H1 (cell line): Measurements from ENCODE around the gene ABCD4. TPM values are rescaled to one million over a fixed set of nuclear protein-coding genes. Genes with fewer than 3 reads are reported as not detected.

Source experiments
- CTCF ChIA-PET: fragments of 300-600 bp; sonication (Branson Sonifier 250); formaldehyde crosslinking; loops from one replicate; lab custom pipeline; 2021; ENCODE audit not compliant: partially characterized antibody; lab: Charles Lee
- POLR2A ChIA-PET: fragments of 300-600 bp; sonication (Branson Sonifier 250); formaldehyde crosslinking; loops from one replicate; lab custom pipeline; 2021; ENCODE audit warnings: inconsistent platforms; ENCODE audit not compliant: partially characterized antibody; lab: Charles Lee
- DNase-seq, 2 experiments: peaks; one replicate each; pipeline versions ENCODE4 v3.0.0 to v3.0.0-alpha.2; 2010 to 2022; ENCODE audit warnings: low spot score in 2 of 2, low read depth in 1 of 2, mixed read lengths in 1 of 2
- FAIRE-seq: peaks from 2 replicates; lab custom pipeline; 2011; peaks lifted over from hg19 to GRCh38; lab: Jason Lieb, UNC
- H2AFZ ChIP-seq: 2 replicates; pipeline ENCODE4 v1.8.1; 2012; ENCODE audit warnings: low read length, inconsistent platforms
- H2AK5ac ChIP-seq: 2 replicates; pipeline ENCODE4 v1.6.1; 2013; ENCODE audit warnings: low read depth, low read length
- H2BK120ac ChIP-seq: replicated peaks from 2 replicates; pipeline ENCODE3; 2013; ENCODE audit warnings: low read depth, low read length, inconsistent platforms
- H2BK12ac ChIP-seq: 2 replicates; pipeline ENCODE4 v1.6.1; 2013; ENCODE audit warnings: low read depth, low read length
- H2BK15ac ChIP-seq: 2 replicates; pipeline ENCODE4 v1.6.1; 2013; ENCODE audit warnings: low read length
- H2BK20ac ChIP-seq: 2 replicates; pipeline ENCODE4 v1.6.1; 2013; ENCODE audit warnings: low read length
- H2BK5ac ChIP-seq: 2 replicates; pipeline ENCODE4 v1.6.1; 2013; ENCODE audit warnings: low read depth, low read length
- H3K14ac ChIP-seq: 2 replicates; pipeline ENCODE4 v1.6.1; 2013; ENCODE audit warnings: inconsistent platforms; ENCODE audit not compliant: insufficient read length
- H3K18ac ChIP-seq: 2 replicates; pipeline ENCODE4 v1.6.1; 2013; ENCODE audit warnings: low read length; ENCODE audit errors: extremely low read depth
- H3K23ac ChIP-seq: 2 replicates; pipeline ENCODE4 v1.6.1; 2013; ENCODE audit warnings: inconsistent platforms; ENCODE audit not compliant: insufficient read length
- H3K23me2 ChIP-seq: 2 replicates; pipeline ENCODE4 v1.6.1; 2013; ENCODE audit warnings: low read depth, low read length
- H3K27ac ChIP-seq: 2 replicates; pipeline ENCODE4 v1.6.1; 2011; ENCODE audit warnings: low read depth, low read length, inconsistent platforms
- H3K27me3 ChIP-seq, 4 experiments: replicated peaks in 1 of 4; 1 replicate in 1 of 4; 2 replicates in 3 of 4; pipeline versions ENCODE4 v1.6.1 to v1.8.1; 2011 to 2013; ENCODE audit warnings: low read length in 3 of 4, mild to moderate bottlenecking in 3 of 4, inconsistent platforms in 2 of 4, mixed read lengths in 2 of 4, moderate library complexity in 1 of 4; ENCODE audit not compliant: control insufficient read depth in 3 of 4, insufficient read depth in 3 of 4; ENCODE audit errors: extremely low read depth in 1 of 4
- H3K36me3 ChIP-seq, 4 experiments: 2 replicates each; pipeline versions ENCODE4 v1.6.1 to v1.8.1; 2011 to 2013; ENCODE audit warnings: mild to moderate bottlenecking in 4 of 4, low read length in 3 of 4, moderate library complexity in 2 of 4, control low read depth in 1 of 4, inconsistent platforms in 1 of 4; ENCODE audit not compliant: insufficient read depth in 4 of 4, control insufficient read depth in 2 of 4
- H3K4ac ChIP-seq: replicated peaks from 2 replicates; pipeline ENCODE3; 2013; ENCODE audit warnings: low read length, low read depth, mixed read lengths, inconsistent platforms; ENCODE audit not compliant: insufficient read length
- H3K4me1 ChIP-seq, 4 experiments: replicated peaks in 1 of 4; 1 replicate in 1 of 4; 2 replicates in 3 of 4; pipeline versions ENCODE4 v1.6.1 to v1.8.1; 2011 to 2013; ENCODE audit warnings: low read length in 3 of 4, inconsistent platforms in 2 of 4, mixed read lengths in 1 of 4; ENCODE audit not compliant: insufficient read depth in 4 of 4, control insufficient read depth in 3 of 4
- H3K4me2 ChIP-seq, 2 experiments: 2 replicates each; pipeline versions ENCODE4 v1.6.1 to v1.8.1; 2011 to 2013; ENCODE audit warnings: low read depth in 2 of 2, low read length in 2 of 2, control low read depth in 1 of 2, inconsistent platforms in 1 of 2, mild to moderate bottlenecking in 1 of 2; ENCODE audit not compliant: insufficient read depth in 1 of 2
- H3K4me3 ChIP-seq, 4 experiments: fragments of 200-600, 300-600 bp in 1 of 4; sonication (generic), shearing (Covaris generic), sonication (Bioruptor Twin) in 1 of 4; 2 replicates each; pipeline versions ENCODE4 v1.5.1 to v1.8.1; 2011 to 2016; ENCODE audit warnings: low read length in 4 of 4, low read depth in 3 of 4, control low read depth in 2 of 4, inconsistent platforms in 2 of 4, mild to moderate bottlenecking in 2 of 4, mixed read lengths in 1 of 4, moderate library complexity in 1 of 4; ENCODE audit not compliant: insufficient read depth in 2 of 4; ENCODE audit errors: extremely low read depth in 1 of 4
- H3K56ac ChIP-seq: replicated peaks from 2 replicates; pipeline ENCODE3; 2013; ENCODE audit warnings: low read depth, mild to moderate bottlenecking, mixed read lengths, low read length, inconsistent platforms; ENCODE audit not compliant: insufficient read length
- H3K79me1 ChIP-seq: 2 replicates; pipeline ENCODE4 v1.6.1; 2013; ENCODE audit warnings: low read depth, low read length, control low read depth
- H3K79me2 ChIP-seq, 2 experiments: 2 replicates each; pipeline versions ENCODE4 v1.6.1 to v1.8.1; 2012 to 2013; ENCODE audit warnings: low read length in 2 of 2, mild to moderate bottlenecking in 2 of 2, inconsistent platforms in 1 of 2; ENCODE audit not compliant: insufficient read depth in 2 of 2, control insufficient read depth in 1 of 2
- H3K9ac ChIP-seq, 4 experiments: replicated peaks in 1 of 4; 1 replicate in 1 of 4; 2 replicates in 3 of 4; pipeline versions ENCODE4 v1.6.1 to v1.8.1; 2011 to 2013; ENCODE audit warnings: low read depth in 3 of 4, low read length in 3 of 4, control low read depth in 2 of 4, mild to moderate bottlenecking in 2 of 4, moderate library complexity in 2 of 4, inconsistent platforms in 1 of 4; ENCODE audit errors: extremely low read depth in 1 of 4
- H3K9me3 ChIP-seq, 2 experiments: 2 replicates each; pipeline versions ENCODE4 v1.6.1 to v1.8.1; 2012 to 2013; ENCODE audit warnings: mild to moderate bottlenecking in 2 of 2, moderate library complexity in 2 of 2, control low read depth in 1 of 2, inconsistent platforms in 1 of 2, low read depth in 1 of 2, low read length in 1 of 2, mixed read lengths in 1 of 2; ENCODE audit not compliant: insufficient read depth in 2 of 2
- H4K20me1 ChIP-seq, 2 experiments: replicated peaks in 1 of 2; 2 replicates each; pipeline versions ENCODE3 to v1.8.1; 2011 to 2013; ENCODE audit warnings: inconsistent platforms in 2 of 2, low read length in 2 of 2, mild to moderate bottlenecking in 1 of 2; ENCODE audit not compliant: insufficient read depth in 2 of 2, control insufficient read depth in 1 of 2
- H4K5ac ChIP-seq: 2 replicates; pipeline ENCODE4 v1.6.1; 2013; ENCODE audit warnings: low read length, low read depth, mixed read lengths, inconsistent platforms; ENCODE audit not compliant: insufficient read length
- H4K8ac ChIP-seq: 2 replicates; pipeline ENCODE4 v1.8.0; 2013; ENCODE audit warnings: mild to moderate bottlenecking, moderate library complexity, low read length, inconsistent platforms; ENCODE audit not compliant: insufficient read depth; ENCODE audit errors: extremely low read depth
- H4K91ac ChIP-seq: replicated peaks from 2 replicates; pipeline ENCODE3; 2013; ENCODE audit warnings: low read length, mixed read lengths, inconsistent platforms; ENCODE audit not compliant: insufficient read length
- CEBPB ChIP-seq: IDR thresholded peaks from 2 replicates; pipeline ENCODE4 v1.6.1; 2012; ENCODE audit warnings: low read depth, low read length
- KDM4A ChIP-seq: IDR thresholded peaks from one replicate; pipeline ENCODE4 v1.7.1; 2012; ENCODE audit warnings: low read depth, mild to moderate bottlenecking, moderate library complexity, low read length, inconsistent platforms; ENCODE audit not compliant: severe bottlenecking
- MAX ChIP-seq: IDR thresholded peaks from 2 replicates; pipeline ENCODE4 v1.6.1; 2012; ENCODE audit warnings: inconsistent platforms
- WGBS, 2 experiments: shearing (Covaris generic) in 1 of 2; methylation state at CpG; one replicate each; pipeline versions ENCODE4 v1.1.6 to v1.1.7; 2013 to 2015; ENCODE audit warnings: low lambda C conversion rate in 2 of 2, mixed read lengths in 2 of 2, inconsistent platforms in 1 of 2, low coverage in 1 of 2, missing lambda C conversion rate in 1 of 2; ENCODE audit not compliant: insufficient replicate concordance in 2 of 2, insufficient coverage in 1 of 2, insufficient read length in 1 of 2; ENCODE audit errors: extremely low coverage in 1 of 2, missing lambda C conversion rate in 1 of 2; 5-methylcytosine and 5-hydroxymethylcytosine counted together
- polyA plus RNA-seq, 7 experiments: library from polyadenylated mRNA; depleted of rRNA in 3 of 7; stranded (reverse) in 5 of 7; unstranded in 2 of 7; fragments of >200 nt in 5 of 7; fragments of 200-250 nt in 2 of 7; gene quantifications; 1 replicate in 5 of 7; 2 replicates in 1 of 7; 4 replicates in 1 of 7; pipeline versions ENCODE4 v1.2.1 to v1.2.3, GENCODE V29; 2011 to 2013; ENCODE audit warnings: missing spikeins in 2 of 7, mixed read lengths in 2 of 7
- total RNA-seq: library from RNA; stranded (reverse); fragmentation: NEBNext Ultra II Directional; extraction: Animal tissue kit (Norgen Biotek cat#: 25700); gene quantifications from 2 replicates; pipeline ENCODE4 v1.2.1, GENCODE V29; 2021

ABCD4 gene
- total and polyA plus RNA-seq, 2 of the 8 experiments (the other 6 are each of a cell fraction or from before 2014, with no cell fraction given), result 47.9 to 97.7 TPM

GRCh38 chr14:74312161-74312560, 9.4 kb upstream of the ABCD4 start:
- Histone ChIP-seq H2BK20ac (no peak overlapping the region), H3K79me2 (no peaks in the 10 kb centered on the region), H3K27ac (no peak overlapping the region), H3K56ac (no peak overlapping the region), H2BK120ac (no peak overlapping the region), H3K4me1 (no peaks in the 10 kb centered on the region), H3K79me1 (no peaks in the 10 kb centered on the region), H3K4ac (no peak overlapping the region), H2BK5ac (no peak overlapping the region), H3K18ac (no peak overlapping the region), H4K91ac (no peak overlapping the region), H3K23me2 (no peaks in the 10 kb centered on the region), H4K5ac (no peak overlapping the region), H4K8ac (no peak overlapping the region), H4K20me1 (no peaks in the 10 kb centered on the region), H3K9ac (no peak overlapping the region), H3K27me3 (no peaks in the 10 kb centered on the region), H2BK15ac (no peak overlapping the region), H2AK5ac (no peak overlapping the region), H3K14ac (no peak overlapping the region), H3K4me2 (no peak overlapping the region), H3K9me3 (no peaks in the 10 kb centered on the region), H3K4me3 (no peak overlapping the region), H2BK12ac (no peak overlapping the region), H3K23ac (no peak overlapping the region), H2AFZ (no peak overlapping the region), H3K36me3 (no peaks in the 10 kb centered on the region)
- FAIRE-seq, result no peak
- TF ChIP-seq MAX, result no peak
- TF ChIP-seq CEBPB, result no peak
- TF ChIP-seq KDM4A, result no peak
- 90% methylated on average over 2 of the region's 2 CpGs; no CpG with 5 or more reads in 1 of the 2 experiments for WGBS, 2 experiments
- POLR2A ChIA-PET, result interaction anchor here (0.6 to 4.1 kb wide), 2 partner anchors 9 to 37 kb away, joined by 3 to 29 read pairs; partner anchors contain the start of gene ABCD4
- DNase-seq, result no peak
- CTCF ChIA-PET, result interaction anchor here (1.3 to 14.0 kb wide), 4 partner anchors 13 to 166 kb away, joined by 3 to 144 read pairs (median 12); partner anchors contain the start of gene ABCD4
